ENCODE measurements around the gene ENTPD7. TPM values are rescaled to one million over a fixed set of nuclear protein-coding genes. Genes with fewer than 3 reads are reported as not detected.

The ENTPD7 gene
- total and polyA plus RNA-seq, 10 of the 15 experiments (the other 5 are each of a cell fraction or from before 2014, with no cell fraction given), result 0.73 to 6.7 (median 5.2) TPM

DNA sequence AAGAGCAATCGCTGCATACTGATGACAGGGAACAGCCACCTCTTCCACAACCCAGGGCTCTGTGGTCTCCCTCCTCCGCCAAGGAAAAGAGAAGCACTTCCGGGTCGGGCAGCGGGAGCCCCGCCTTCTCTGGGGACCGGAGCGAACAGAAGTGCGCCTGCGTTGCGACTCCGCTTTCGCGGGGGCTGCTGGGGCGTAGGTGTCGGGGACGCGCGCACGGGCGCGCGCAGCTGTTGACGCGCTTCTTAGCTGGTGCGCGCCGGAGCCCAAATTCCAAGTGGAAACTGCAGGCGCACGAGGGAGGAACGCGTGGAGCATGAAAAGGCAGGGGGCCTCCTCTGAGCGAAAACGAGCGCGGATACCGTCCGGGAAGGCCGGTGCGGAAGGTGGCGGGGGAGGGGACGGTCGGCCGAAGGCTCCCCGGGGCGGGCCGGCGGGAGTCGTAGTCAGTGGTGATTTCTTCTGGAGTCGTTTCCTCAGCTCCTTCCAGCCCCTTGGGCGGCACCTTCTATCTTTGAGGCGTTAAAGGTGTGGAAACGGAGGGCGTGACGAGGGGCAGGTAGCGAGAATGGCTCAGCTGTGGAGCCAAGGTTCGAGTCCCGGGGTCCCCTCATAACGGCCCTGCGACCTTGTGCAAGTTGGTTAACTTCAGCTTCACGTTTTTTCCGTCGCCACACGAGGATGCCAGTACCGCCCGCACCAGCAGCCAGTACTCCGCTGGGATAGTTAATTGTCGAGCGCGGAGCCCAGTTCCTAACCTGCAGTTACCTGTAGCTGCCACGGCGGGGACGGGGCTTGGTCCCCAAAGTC is 72.9 kb downstream of the ENTPD7 start, which contains the start of the genes COX15 and CUTC (continued):
- TF ChIP-seq SPI1 (IDR thresholded peaks at IDR 0.05; ENCODE audit: borderline replicate concordance, insufficient read depth, low read depth, low read length) (no peak), HDAC6 (IDR thresholded peaks at IDR 0.05; ENCODE audit: unreplicated experiment) (no peak), IKZF2 (IDR thresholded peaks at IDR 0.05) (peak; percentile 50 to 72; a peak in 1 of 4 replicates), ZNF207 (IDR thresholded peaks at IDR 0.05; ENCODE audit: borderline replicate concordance) (0 out of 2 replicates have a peak, but pooled peaks have one; percentile 66), NFXL1 (IDR thresholded peaks at IDR 0.05; ENCODE audit: borderline replicate concordance) (no peak), TAF1 (IDR thresholded peaks at IDR 0.05; ENCODE audit: borderline replicate concordance, low read depth, low read length) (peak; percentile 71; the same call in 1 of the 2 replicates), POLR2A (IDR thresholded peaks at IDR 0.05; ENCODE audit: low read depth, low read length) (peak; percentile 94), CREB1 (IDR thresholded peaks at IDR 0.05; ENCODE audit: low read depth) (no peak), IRF4 (IDR thresholded peaks at IDR 0.05; ENCODE audit: low read depth, low read length) (0 out of 2 replicates have a peak, but pooled peaks have one; percentile 51), WRNIP1 (IDR thresholded peaks at IDR 0.05; ENCODE audit: borderline replicate concordance, low read depth, low read length) (no peak), RELA (IDR thresholded peaks at IDR 0.05; ENCODE audit: borderline replicate concordance, partially characterized antibody) (peak; percentile 56), EGR1 (IDR thresholded peaks at IDR 0.05; ENCODE audit: borderline replicate concordance in 1 of 2, low read depth in 2 of 2, low read length in 2 of 2) (peak in 1 of 2 experiments; percentile 60; a peak in 2 of 3 replicates), MTA2 (IDR thresholded peaks at IDR 0.05; ENCODE audit: low read depth) (peak; percentile 82; the same call in 1 of the 2 replicates), RAD21 (IDR thresholded peaks at IDR 0.05; ENCODE audit: insufficient read depth, low read depth, low read length) (0 out of 2 replicates have a peak, but pooled peaks have one; percentile 1), ZZZ3 (IDR thresholded peaks at IDR 0.05; ENCODE audit: control insufficient read depth, insufficient read length, low read depth) (no peak), POLR2AphosphoS5 (IDR thresholded peaks at IDR 0.05; ENCODE audit: low read length) (peak; percentile 91), CHD1 (IDR thresholded peaks at IDR 0.05; ENCODE audit: low read depth, low read length) (no peak), EED (IDR thresholded peaks at IDR 0.05; ENCODE audit: low read depth) (0 out of 2 replicates have a peak, but pooled peaks have one; percentile 45), IKZF1 (conservative IDR thresholded peaks at IDR 0.05) (peak; percentile 83), BHLHE40 (IDR thresholded peaks at IDR 0.05; ENCODE audit: borderline replicate concordance in 1 of 2, low read depth in 2 of 2, low read length in 1 of 2) (peak in 1 of 2 experiments; percentile 44; a peak in 2 of 4 replicates)
- TF ChIP-seq, protein P1, sequence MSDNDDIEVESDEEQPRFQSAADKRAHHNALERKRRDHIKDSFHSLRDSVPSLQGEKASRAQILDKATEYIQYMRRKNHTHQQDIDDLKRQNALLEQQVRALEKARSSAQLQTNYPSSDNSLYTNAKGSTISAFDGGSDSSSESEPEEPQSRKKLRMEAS (IDR thresholded peaks at IDR 0.05; ENCODE audit: low read depth, low read length), result peak; percentile 28; the same call in 1 of the 2 replicates
- TF ChIP-seq, protein P2, sequence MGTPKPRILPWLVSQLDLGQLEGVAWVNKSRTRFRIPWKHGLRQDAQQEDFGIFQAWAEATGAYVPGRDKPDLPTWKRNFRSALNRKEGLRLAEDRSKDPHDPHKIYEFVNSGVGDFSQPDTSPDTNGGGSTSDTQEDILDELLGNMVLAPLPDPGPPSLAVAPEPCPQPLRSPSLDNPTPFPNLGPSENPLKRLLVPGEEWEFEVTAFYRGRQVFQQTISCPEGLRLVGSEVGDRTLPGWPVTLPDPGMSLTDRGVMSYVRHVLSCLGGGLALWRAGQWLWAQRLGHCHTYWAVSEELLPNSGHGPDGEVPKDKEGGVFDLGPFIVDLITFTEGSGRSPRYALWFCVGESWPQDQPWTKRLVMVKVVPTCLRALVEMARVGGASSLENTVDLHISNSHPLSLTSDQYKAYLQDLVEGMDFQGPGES (IDR thresholded peaks at IDR 0.05), result no peak
- TF ChIP-seq, protein P3, sequence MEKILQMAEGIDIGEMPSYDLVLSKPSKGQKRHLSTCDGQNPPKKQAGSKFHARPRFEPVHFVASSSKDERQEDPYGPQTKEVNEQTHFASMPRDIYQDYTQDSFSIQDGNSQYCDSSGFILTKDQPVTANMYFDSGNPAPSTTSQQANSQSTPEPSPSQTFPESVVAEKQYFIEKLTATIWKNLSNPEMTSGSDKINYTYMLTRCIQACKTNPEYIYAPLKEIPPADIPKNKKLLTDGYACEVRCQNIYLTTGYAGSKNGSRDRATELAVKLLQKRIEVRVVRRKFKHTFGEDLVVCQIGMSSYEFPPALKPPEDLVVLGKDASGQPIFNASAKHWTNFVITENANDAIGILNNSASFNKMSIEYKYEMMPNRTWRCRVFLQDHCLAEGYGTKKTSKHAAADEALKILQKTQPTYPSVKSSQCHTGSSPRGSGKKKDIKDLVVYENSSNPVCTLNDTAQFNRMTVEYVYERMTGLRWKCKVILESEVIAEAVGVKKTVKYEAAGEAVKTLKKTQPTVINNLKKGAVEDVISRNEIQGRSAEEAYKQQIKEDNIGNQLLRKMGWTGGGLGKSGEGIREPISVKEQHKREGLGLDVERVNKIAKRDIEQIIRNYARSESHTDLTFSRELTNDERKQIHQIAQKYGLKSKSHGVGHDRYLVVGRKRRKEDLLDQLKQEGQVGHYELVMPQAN (conservative IDR thresholded peaks at IDR 0.05), result 0 out of 2 replicates have a peak, but pooled peaks have one; percentile 47
